T-helper 17 cell (primary cell): ENCODE results near the gene OR6J1. TPM values are rescaled to one million over a fixed set of nuclear protein-coding genes. Genes with fewer than 3 reads are reported as not detected.
A peak's percentile ranks its signal among the peaks of the same experiment; 100 is the strongest.

Experiments
- ATAC-seq: fragments of 150-1000 bp; cut with Tn5 transposase; 2 replicates; pipeline ENCODE4 v1.10.0; 2021; ENCODE audit warnings: mild to moderate bottlenecking, moderate library complexity
- DNase-seq, 3 donors: peaks; one replicate each; pipeline versions ENCODE4 v3.0.0 to v3.0.0-alpha.2; 2020 to 2021
- H3K9me3 ChIP-seq: one replicate; pipeline ENCODE4 v1.7.0; 2013; ENCODE audit warnings: low read length, mild to moderate bottlenecking; ENCODE audit not compliant: control insufficient read depth, poor library complexity, severe bottlenecking
- H3K27ac Mint-ChIP-seq: one replicate; pipeline ENCODE4 v1.8.0; 2022; ENCODE audit warnings: mild to moderate bottlenecking, moderate library complexity, mixed read lengths
- H3K27me3 Mint-ChIP-seq: one replicate; pipeline ENCODE4 v1.8.0; 2022; ENCODE audit warnings: mixed read lengths
- H3K36me3 Mint-ChIP-seq: one replicate; pipeline ENCODE4 v1.8.0; 2022; ENCODE audit warnings: low read depth, mixed read lengths
- H3K4me1 Mint-ChIP-seq: one replicate; pipeline ENCODE4 v1.8.0; 2022; ENCODE audit warnings: mild to moderate bottlenecking, mixed read lengths
- H3K4me3 Mint-ChIP-seq: one replicate; pipeline ENCODE4 v1.8.0; 2022; ENCODE audit warnings: mild to moderate bottlenecking, moderate library complexity, mixed read lengths
- total RNA-seq, 4 donors: library from RNA in 2 of 4; stranded (reverse) in 2 of 4; gene quantifications; one replicate each; pipeline ENCODE4 v1.2.3 and lab custom pipeline; 2022 to 2026

Gene OR6J1
- total RNA-seq, 2 donors from 2014 or later = not detected

- Mint-ChIP-seq H3K4me3 (no peak overlapping the region), H3K27me3 (peaks cover 10% of the 10 kb centered on the region), H3K36me3 (peaks cover 2% of the 10 kb centered on the region), H3K27ac (no peak overlapping the region), H3K4me1 (no peaks in the 10 kb centered on the region)
- ATAC-seq = no peak
- DNase-seq = no peak
- H3K9me3 ChIP-seq = no peaks in the 10 kb centered on the region
These were observed 22.2 kb upstream of the OR6J1 start for GRCh38 chr14:22666203-22666893.

- H3K27me3 Mint-ChIP-seq = peaks cover 10% of the 10 kb centered on the region
- DNase-seq = no peak
- H3K4me3 Mint-ChIP-seq = no peak overlapping the region
- no peaks in the 10 kb centered on the region for H3K9me3 ChIP-seq
- H3K27ac Mint-ChIP-seq = no peak overlapping the region
- ATAC-seq = no peak
- no peaks in the 10 kb centered on the region for H3K4me1 Mint-ChIP-seq
- peaks cover 2% of the 10 kb centered on the region for H3K36me3 Mint-ChIP-seq
These were observed 20.1 kb upstream of the OR6J1 start for GRCh38 chr14:22664261-22664660.

GRCh38 chr14:22660654-22661053 lies 16.5 kb upstream of the OR6J1 start:
- Mint-ChIP-seq H3K4me3 (no peak overlapping the region), H3K27ac (no peak overlapping the region), H3K36me3 (no peaks in the 10 kb centered on the region), H3K4me1 (peaks cover 3% of the 10 kb centered on the region), H3K27me3 (peaks cover 10% of the 10 kb centered on the region)
- no peak for DNase-seq
- H3K9me3 ChIP-seq = no peaks in the 10 kb centered on the region
- no peak for ATAC-seq

- Mint-ChIP-seq H3K4me3 (no peak overlapping the region), H3K36me3 (no peaks in the 10 kb centered on the region), H3K27me3 (peaks cover 5% of the 10 kb centered on the region), H3K27ac (no peak overlapping the region), H3K4me1 (peaks cover 3% of the 10 kb centered on the region)
- DNase-seq = no peak
- ATAC-seq = no peak
- H3K9me3 ChIP-seq = no peaks in the 10 kb centered on the region
These were observed 14.8 kb upstream of the OR6J1 start for GRCh38 chr14:22658946-22659345.

GRCh38 chr14:22657861-22658260 lies 13.7 kb upstream of the OR6J1 start:
- no peak overlapping the region for H3K4me3 Mint-ChIP-seq
- ATAC-seq = no peak
- peaks cover 3% of the 10 kb centered on the region for H3K4me1 Mint-ChIP-seq

GRCh38 chr14:22656945-22657731 lies 13.0 kb upstream of the OR6J1 start:
- no peak for ATAC-seq
- no peak overlapping the region for H3K27ac Mint-ChIP-seq

More at GRCh38 chr14:22657861-22658260, 13.7 kb upstream of the OR6J1 start:
- no peak for DNase-seq
- Mint-ChIP-seq H3K27ac (no peak overlapping the region), H3K27me3 (no peaks in the 10 kb centered on the region), H3K36me3 (no peaks in the 10 kb centered on the region)
- H3K9me3 ChIP-seq = no peaks in the 10 kb centered on the region

GRCh38 chr14:22656226-22656625 lies 12.1 kb upstream of the OR6J1 start:
- ATAC-seq = no peak
- no peaks in the 10 kb centered on the region for H3K36me3 Mint-ChIP-seq

More at GRCh38 chr14:22656945-22657731, 13.0 kb upstream of the OR6J1 start:
- no peaks in the 10 kb centered on the region for H3K9me3 ChIP-seq
- no peaks in the 10 kb centered on the region for H3K36me3 Mint-ChIP-seq
- H3K27me3 Mint-ChIP-seq = no peaks in the 10 kb centered on the region
- no peak for DNase-seq
- peaks cover 3% of the 10 kb centered on the region for H3K4me1 Mint-ChIP-seq
- H3K4me3 Mint-ChIP-seq = no peak overlapping the region

GRCh38 chr14:22653012-22653621 lies 9.0 kb upstream of the OR6J1 start:
- peak overlapping the region; percentile 72 for H3K27ac Mint-ChIP-seq
- no peak overlapping the region for H3K4me3 Mint-ChIP-seq
- DNase-seq (peak; percentile 17 to 44 (median 26)), ATAC-seq (peak; percentile 84)
- H3K9me3 ChIP-seq = no peaks in the 10 kb centered on the region
- peaks cover 5% of the 10 kb centered on the region for H3K4me1 Mint-ChIP-seq
- peaks cover 14% of the 10 kb centered on the region for H3K27me3 Mint-ChIP-seq
- H3K36me3 Mint-ChIP-seq = peaks cover 2% of the 10 kb centered on the region

More at GRCh38 chr14:22656226-22656625, 12.1 kb upstream of the OR6J1 start:
- Mint-ChIP-seq H3K4me3 (no peak overlapping the region), H3K27ac (peak overlapping the region; percentile 49), H3K4me1 (peaks cover 3% of the 10 kb centered on the region), H3K27me3 (no peaks in the 10 kb centered on the region)
- H3K9me3 ChIP-seq = no peaks in the 10 kb centered on the region
- no peak for DNase-seq

- no peak overlapping the region for H3K27ac Mint-ChIP-seq
- H3K27me3 Mint-ChIP-seq = peaks cover 15% of the 10 kb centered on the region
- no peaks in the 10 kb centered on the region for H3K9me3 ChIP-seq
- H3K36me3 Mint-ChIP-seq = peaks cover 2% of the 10 kb centered on the region
- H3K4me3 Mint-ChIP-seq = no peak overlapping the region
- no peak for DNase-seq
- no peak for ATAC-seq
- peaks cover 5% of the 10 kb centered on the region for H3K4me1 Mint-ChIP-seq
These were observed 7.4 kb upstream of the OR6J1 start for GRCh38 chr14:22651586-22651985.

- DNase-seq = no peak
- H3K4me3 Mint-ChIP-seq = no peak overlapping the region
These were observed 6.9 kb upstream of the OR6J1 start for GRCh38 chr14:22650960-22651521.

GRCh38 chr14:22650046-22650739 lies 6.0 kb upstream of the OR6J1 start:
- Mint-ChIP-seq H3K27ac (no peak overlapping the region), H3K4me3 (no peak overlapping the region)
- ATAC-seq = no peak

More at GRCh38 chr14:22650960-22651521, 6.9 kb upstream of the OR6J1 start:
- no peak for ATAC-seq
- Mint-ChIP-seq H3K36me3 (peaks cover 3% of the 10 kb centered on the region), H3K27me3 (peaks cover 15% of the 10 kb centered on the region), H3K4me1 (peaks cover 3% of the 10 kb centered on the region), H3K27ac (no peak overlapping the region)
- no peaks in the 10 kb centered on the region for H3K9me3 ChIP-seq

GRCh38 chr14:22648506-22648905 lies 4.4 kb upstream of the OR6J1 start:
- no peak for ATAC-seq
- Mint-ChIP-seq H3K27ac (no peak overlapping the region), H3K4me3 (no peak overlapping the region), H3K4me1 (peaks cover 3% of the 10 kb centered on the region), H3K36me3 (peaks cover 3% of the 10 kb centered on the region), H3K27me3 (peaks cover 21% of the 10 kb centered on the region)
- no peaks in the 10 kb centered on the region for H3K9me3 ChIP-seq
- no peak for DNase-seq

More at GRCh38 chr14:22650046-22650739, 6.0 kb upstream of the OR6J1 start:
- no peak for DNase-seq
- no peaks in the 10 kb centered on the region for H3K9me3 ChIP-seq
- Mint-ChIP-seq H3K36me3 (peaks cover 3% of the 10 kb centered on the region), H3K27me3 (peaks cover 15% of the 10 kb centered on the region), H3K4me1 (peaks cover 3% of the 10 kb centered on the region)
